HEK293T (cell line): ENCODE results near the gene INO80E.

Source experiments
- BHLHE40 ChIP-seq: fragments of 450-650 bp; IDR thresholded peaks from 2 replicates; pipeline ENCODE4 v1.6.1; 2016; ENCODE audit warnings: mild to moderate bottlenecking, moderate library complexity, borderline replicate concordance
- FOXA1 ChIP-seq: fragments of 450-650 bp; IDR thresholded peaks from 2 replicates; pipeline ENCODE4 v1.6.1; 2016; ENCODE audit warnings: mild to moderate bottlenecking
- FOXM1 ChIP-seq: fragments of 450-650 bp; IDR thresholded peaks from 2 replicates; pipeline ENCODE4 v1.6.1; 2017; ENCODE audit warnings: mild to moderate bottlenecking, borderline replicate concordance
- HDGF ChIP-seq: fragments of 450-650 bp; IDR thresholded peaks from 2 replicates; pipeline ENCODE4 v1.6.1; 2017; ENCODE audit warnings: antibody characterized with exemption, borderline replicate concordance
- L3MBTL2 ChIP-seq: fragments of 450-650 bp; conservative IDR thresholded peaks from 2 replicates; pipeline ENCODE4 v1.6.1; 2016; ENCODE audit warnings: mild to moderate bottlenecking
- PKNOX1 ChIP-seq: fragments of 450-650 bp; IDR thresholded peaks from 2 replicates; pipeline ENCODE4 v1.6.1; 2016
- SP1 ChIP-seq: fragments of 450-650 bp; IDR thresholded peaks from 2 replicates; pipeline ENCODE4 v1.6.1; 2017
- SUZ12 ChIP-seq: fragments of 450-650 bp; IDR thresholded peaks from 2 replicates; pipeline ENCODE4 v1.6.1; 2016; ENCODE audit warnings: mild to moderate bottlenecking
- TARDBP ChIP-seq: fragments of 450-650 bp; IDR thresholded peaks from 2 replicates; pipeline ENCODE4 v1.6.1; 2016
- ZNF384 ChIP-seq: fragments of 450-650 bp; IDR thresholded peaks from 2 replicates; pipeline ENCODE4 v1.6.1; 2016

DNA sequence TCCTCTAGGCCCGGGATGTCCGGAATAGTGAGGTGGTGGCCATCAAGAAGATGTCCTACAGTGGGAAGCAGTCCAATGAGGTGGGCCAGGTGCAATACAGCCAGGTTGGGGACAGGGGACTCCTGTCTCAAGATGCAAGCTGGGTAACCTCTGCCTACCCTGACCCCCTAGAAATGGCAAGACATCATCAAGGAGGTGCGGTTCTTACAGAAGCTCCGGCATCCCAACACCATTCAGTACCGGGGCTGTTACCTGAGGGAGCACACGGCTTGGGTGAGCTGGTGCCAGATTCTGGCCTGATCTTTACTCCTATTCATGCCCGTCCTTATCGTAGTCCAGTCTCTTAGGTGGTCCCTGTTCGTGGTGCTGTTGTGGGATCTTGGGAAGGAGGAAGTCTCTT is 18.0 kb upstream of the INO80E start:
- TF ChIP-seq PKNOX1 (no peak), TARDBP (no peak), SUZ12 (no peak), BHLHE40 (no peak), FOXM1 (no peak), ZNF384 (no peak), SP1 (no peak), FOXA1 (no peak), HDGF (no peak), L3MBTL2 (no peak)
